Type B pancreatic cell (in vitro differentiated cells): ENCODE data around the gene ATF7IP. TPM values are rescaled to one million over a fixed set of nuclear protein-coding genes. Genes with fewer than 3 reads are reported as not detected.
A peak's percentile ranks its signal among the peaks of the same experiment; 100 is the strongest.

Experiments used
- DNase-seq: peaks from one replicate; pipeline ENCODE4 v3.0.0; 2021; ENCODE audit warnings: mixed read lengths; ENCODE audit not compliant: unreplicated experiment; ENCODE audit errors: extremely low spot score
- H3K27ac Mint-ChIP-seq: 2 replicates; pipeline ENCODE4 v1.8.0; 2021; ENCODE audit warnings: mild to moderate bottlenecking, mixed read lengths
- H3K27me3 Mint-ChIP-seq: 2 replicates; pipeline ENCODE4 v1.8.0; 2021; ENCODE audit warnings: mixed read lengths
- H3K36me3 Mint-ChIP-seq: 2 replicates; pipeline ENCODE4 v1.8.0; 2021; ENCODE audit warnings: mixed read lengths
- H3K4me1 Mint-ChIP-seq: one replicate; pipeline ENCODE4 v1.8.0; 2021; ENCODE audit warnings: mixed read lengths; ENCODE audit not compliant: unreplicated experiment
- H3K4me3 Mint-ChIP-seq: 2 replicates; pipeline ENCODE4 v1.8.0; 2021; ENCODE audit warnings: mild to moderate bottlenecking, mixed read lengths
- H3K9me3 Mint-ChIP-seq: 2 replicates; pipeline ENCODE4 v1.8.0; 2021; ENCODE audit warnings: mixed read lengths
- total RNA-seq: library from RNA; stranded (reverse); gene quantifications from 2 replicates; pipeline ENCODE4 v1.2.1, GENCODE V29; 2021; ENCODE audit warnings: low replicate concordance
- TF ChIP-seq, protein P1 (sequence below): fragments of 200-600 bp; sonication (generic); conservative IDR thresholded peaks from 2 replicates; pipeline ENCODE4 v1.5.0; 2021; ENCODE audit warnings: antibody characterized with exemption, mild to moderate bottlenecking

ATF7IP gene
- total RNA-seq, 1 donor from 2014 or later, result 102 TPM

DNA sequence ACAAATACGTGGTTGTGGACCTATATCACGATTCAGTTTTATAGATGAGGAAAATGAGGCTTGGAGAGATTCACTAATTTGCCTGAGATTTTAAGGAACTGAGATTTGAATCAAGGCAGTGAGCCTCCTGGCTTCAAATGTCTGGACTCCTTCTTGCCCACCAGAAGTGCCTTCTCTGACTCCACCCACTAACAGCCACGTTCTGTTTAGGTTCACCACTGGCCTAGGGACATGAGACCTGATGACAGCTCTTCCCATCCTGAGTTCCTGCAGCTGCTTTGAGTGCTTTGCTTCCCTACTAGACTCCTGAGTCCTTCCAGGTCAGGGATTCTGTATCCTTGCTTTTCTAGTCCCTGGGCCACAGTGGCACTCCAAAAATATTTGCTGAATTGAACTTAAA lies 145.1 kb downstream of the ATF7IP start:
- TF ChIP-seq, protein P1, sequence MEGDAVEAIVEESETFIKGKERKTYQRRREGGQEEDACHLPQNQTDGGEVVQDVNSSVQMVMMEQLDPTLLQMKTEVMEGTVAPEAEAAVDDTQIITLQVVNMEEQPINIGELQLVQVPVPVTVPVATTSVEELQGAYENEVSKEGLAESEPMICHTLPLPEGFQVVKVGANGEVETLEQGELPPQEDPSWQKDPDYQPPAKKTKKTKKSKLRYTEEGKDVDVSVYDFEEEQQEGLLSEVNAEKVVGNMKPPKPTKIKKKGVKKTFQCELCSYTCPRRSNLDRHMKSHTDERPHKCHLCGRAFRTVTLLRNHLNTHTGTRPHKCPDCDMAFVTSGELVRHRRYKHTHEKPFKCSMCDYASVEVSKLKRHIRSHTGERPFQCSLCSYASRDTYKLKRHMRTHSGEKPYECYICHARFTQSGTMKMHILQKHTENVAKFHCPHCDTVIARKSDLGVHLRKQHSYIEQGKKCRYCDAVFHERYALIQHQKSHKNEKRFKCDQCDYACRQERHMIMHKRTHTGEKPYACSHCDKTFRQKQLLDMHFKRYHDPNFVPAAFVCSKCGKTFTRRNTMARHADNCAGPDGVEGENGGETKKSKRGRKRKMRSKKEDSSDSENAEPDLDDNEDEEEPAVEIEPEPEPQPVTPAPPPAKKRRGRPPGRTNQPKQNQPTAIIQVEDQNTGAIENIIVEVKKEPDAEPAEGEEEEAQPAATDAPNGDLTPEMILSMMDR, result no peak
- Mint-ChIP-seq H3K36me3 (peaks cover 34% of the 10 kb centered on the region), H3K27ac (no peak overlapping the region), H3K4me1 (no peaks in the 10 kb centered on the region), H3K9me3 (peaks cover 9% of the 10 kb centered on the region), H3K4me3 (no peak overlapping the region), H3K27me3 (no peaks in the 10 kb centered on the region)
- DNase-seq, result no peak

DNA sequence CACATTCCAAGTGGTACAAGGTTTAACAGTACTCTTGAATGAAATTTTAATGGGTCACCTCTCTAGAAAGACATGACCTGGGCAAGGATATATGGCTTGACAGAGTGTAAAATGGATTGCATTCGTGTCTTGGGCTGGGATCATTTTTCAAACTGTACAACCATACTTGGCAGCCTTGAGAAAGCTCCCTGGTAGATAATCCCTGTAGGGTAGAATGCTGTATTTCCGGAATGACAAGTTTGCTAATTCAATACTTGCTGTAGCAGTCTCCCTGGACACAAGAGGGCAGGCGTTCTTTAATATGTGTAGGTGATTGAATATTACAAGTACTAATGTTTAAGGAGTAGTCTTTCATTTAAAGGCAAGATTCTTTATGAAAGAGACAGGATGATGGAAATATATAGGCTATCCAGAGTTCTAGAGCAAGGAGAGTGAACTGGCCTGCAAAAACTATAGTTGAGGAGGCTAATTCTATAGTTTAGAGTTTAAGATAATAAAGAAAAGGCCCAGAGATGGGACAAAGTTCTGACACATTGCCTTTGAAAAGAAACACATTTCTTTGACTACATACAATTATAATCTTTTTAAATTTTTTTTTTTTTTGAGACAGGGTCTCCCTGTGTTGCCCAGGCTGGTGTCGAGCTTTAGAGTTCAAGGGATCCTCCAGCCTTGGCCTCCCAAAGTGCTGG lies 148.8 kb downstream of the ATF7IP start:
- Mint-ChIP-seq H3K27ac (peak overlapping the region; percentile 73), H3K9me3 (peaks cover 9% of the 10 kb centered on the region), H3K4me1 (no peaks in the 10 kb centered on the region), H3K27me3 (no peaks in the 10 kb centered on the region), H3K4me3 (peak overlapping the region; percentile 50), H3K36me3 (peaks cover 29% of the 10 kb centered on the region)
- DNase-seq, result no peak
- TF ChIP-seq, protein P1, result peak; percentile 59

DNA sequence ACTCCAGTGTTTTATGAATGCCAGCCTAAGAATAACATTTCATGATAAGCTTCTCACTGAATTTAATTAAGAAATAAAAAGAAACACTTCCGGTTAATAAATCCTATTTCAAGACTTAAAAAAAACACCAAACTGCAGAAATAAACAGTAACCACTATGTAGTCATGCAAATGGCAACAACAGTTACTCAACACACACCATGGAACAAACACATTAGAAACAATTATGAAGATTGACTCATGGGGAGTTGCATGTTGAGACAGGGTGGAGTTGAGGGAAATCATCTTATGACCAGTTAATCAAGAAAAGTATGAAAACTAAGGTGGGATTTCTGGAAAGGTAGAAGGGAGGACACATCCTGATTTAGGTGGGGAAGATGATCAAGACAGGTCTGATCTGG lies 149.5 kb downstream of the ATF7IP start:
- peak overlapping the region; percentile 6 for H3K27ac Mint-ChIP-seq
- H3K4me1 Mint-ChIP-seq, result no peaks in the 10 kb centered on the region
- peaks cover 22% of the 10 kb centered on the region for H3K36me3 Mint-ChIP-seq
- H3K9me3 Mint-ChIP-seq, result peaks cover 9% of the 10 kb centered on the region
- peak overlapping the region; percentile 6 for H3K4me3 Mint-ChIP-seq
- no peak for DNase-seq
- no peaks in the 10 kb centered on the region for H3K27me3 Mint-ChIP-seq
- TF ChIP-seq, protein P1, result no peak

DNA sequence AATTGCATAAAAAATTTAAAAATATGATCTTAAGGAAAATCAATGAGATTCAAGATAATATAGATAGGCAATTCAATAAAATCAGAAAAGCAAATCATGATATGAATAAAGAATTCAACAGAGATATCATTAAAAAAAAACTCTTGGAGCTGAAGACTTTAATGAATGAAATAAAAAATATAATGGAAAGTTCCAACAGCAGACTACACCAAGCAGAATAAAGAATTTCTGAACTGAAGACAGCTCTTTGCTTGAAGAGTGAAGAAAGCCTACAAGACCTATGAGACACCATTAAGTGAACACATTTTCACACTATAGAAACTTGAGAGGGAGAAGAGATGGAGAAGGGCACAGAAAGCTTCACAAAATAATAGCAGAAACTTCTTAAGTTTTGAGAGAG lies 156.3 kb downstream of the ATF7IP start:
- TF ChIP-seq, protein P1, result no peak
- no peak for DNase-seq
- H3K36me3 Mint-ChIP-seq, result peaks cover 29% of the 10 kb centered on the region
- H3K27me3 Mint-ChIP-seq, result no peaks in the 10 kb centered on the region
- peaks cover 28% of the 10 kb centered on the region for H3K9me3 Mint-ChIP-seq
- H3K27ac Mint-ChIP-seq, result no peak overlapping the region
- no peaks in the 10 kb centered on the region for H3K4me1 Mint-ChIP-seq
- H3K4me3 Mint-ChIP-seq, result no peak overlapping the region

DNA sequence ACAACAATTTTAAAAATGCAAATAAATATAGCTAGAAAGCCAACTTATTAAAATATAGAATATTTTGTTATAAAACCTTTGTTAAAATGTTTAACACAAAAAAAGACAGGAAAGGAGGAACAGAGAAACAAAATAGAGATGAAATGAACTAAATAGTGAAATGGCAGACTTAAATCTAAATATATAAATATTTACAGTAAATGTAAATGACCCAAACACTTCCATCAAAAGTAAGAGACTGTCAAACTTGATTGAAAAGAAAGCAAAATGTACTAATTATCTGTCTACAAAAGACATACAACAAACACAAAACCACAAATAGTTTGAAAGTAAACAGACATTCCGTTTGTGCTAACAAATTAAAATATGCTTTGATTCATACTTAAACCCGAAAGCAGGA lies 160.5 kb downstream of the ATF7IP start:
- no peak for DNase-seq
- H3K36me3 Mint-ChIP-seq, result peaks cover 33% of the 10 kb centered on the region
- H3K4me1 Mint-ChIP-seq, result no peaks in the 10 kb centered on the region
- H3K27me3 Mint-ChIP-seq, result no peaks in the 10 kb centered on the region
- TF ChIP-seq, protein P1, result no peak
- peaks cover 28% of the 10 kb centered on the region for H3K9me3 Mint-ChIP-seq
- H3K27ac Mint-ChIP-seq, result no peak overlapping the region
- H3K4me3 Mint-ChIP-seq, result no peak overlapping the region
